Lung (tissue), 12 donors: ENCODE results near the gene MLYCD. TPM values are rescaled to one million over a fixed set of nuclear protein-coding genes. Genes with fewer than 3 reads are reported as not detected.

Source experiments
- ATAC-seq: fragments of 200-7000 bp; cut with Tn5 transposase; one replicate; pipeline ENCODE4 v1.9.1; 2020; ENCODE audit warnings: moderate number of reproducible peaks; ENCODE audit not compliant: insufficient read depth, low FRiP score
- DNase-seq, 3 donors: peaks; one replicate each; pipeline ENCODE4 v3.0.0-alpha.2; 2013 to 2017
- H3K27ac ChIP-seq, 2 donors: one replicate each; pipeline ENCODE4 v1.5.1; 2013; ENCODE audit warnings: mild to moderate bottlenecking in 2 of 2, moderate library complexity in 2 of 2, control low read depth in 1 of 2, inconsistent platforms in 1 of 2, low read depth in 1 of 2, low read length in 1 of 2
- H3K27me3 ChIP-seq, 3 donors: one replicate each; pipeline ENCODE4 v1.5.1; 2013; ENCODE audit warnings: low read length in 2 of 3; ENCODE audit not compliant: control insufficient read depth in 3 of 3, insufficient read depth in 3 of 3
- H3K36me3 ChIP-seq, 4 donors: one replicate each; pipeline ENCODE4 v1.5.1; 2013; ENCODE audit warnings: low read length in 4 of 4, mild to moderate bottlenecking in 1 of 4, moderate library complexity in 1 of 4; ENCODE audit not compliant: control insufficient read depth in 4 of 4, insufficient read depth in 4 of 4
- H3K4me1 ChIP-seq, 5 donors: one replicate each; pipeline ENCODE4 v1.5.1; 2013; ENCODE audit warnings: low read length in 5 of 5, mild to moderate bottlenecking in 2 of 5, moderate library complexity in 1 of 5; ENCODE audit not compliant: control insufficient read depth in 5 of 5, insufficient read depth in 5 of 5
- H3K4me3 ChIP-seq: one replicate; pipeline ENCODE4 v1.5.1; 2013; ENCODE audit warnings: mild to moderate bottlenecking, control low read depth, moderate library complexity
- H3K9ac ChIP-seq, 2 donors: one replicate each; pipeline ENCODE4 v1.5.1; 2013; ENCODE audit warnings: low read length in 2 of 2, control low read depth in 1 of 2; ENCODE audit not compliant: insufficient read depth in 1 of 2
- H3K9me3 ChIP-seq, 4 donors: one replicate each; pipeline ENCODE4 v1.5.1; 2013; ENCODE audit warnings: low read length in 3 of 4, mild to moderate bottlenecking in 1 of 4, moderate library complexity in 1 of 4; ENCODE audit not compliant: control insufficient read depth in 4 of 4, insufficient read depth in 3 of 4
- CTCF ChIP-seq: IDR thresholded peaks from 2 replicates; pipeline ENCODE4 v1.5.1; 2012; ENCODE audit warnings: mild to moderate bottlenecking; ENCODE audit errors: control extremely low read depth, extremely low read depth
- WGBS, 2 donors: extraction: QIAGEN DNeasy Blood & Tissue Kit; methylation state at CpG; one replicate each; pipeline ENCODE4 v1.1.7; 2013; 5-methylcytosine and 5-hydroxymethylcytosine counted together
- polyA plus RNA-seq, 2 donors: library from polyadenylated mRNA; stranded (reverse); fragments of 200-250 nt; gene quantifications; one replicate each; pipeline ENCODE4 v1.2.1, GENCODE V29; 2013
- total RNA-seq, 2 donors: library from RNA; depleted of rRNA in 1 of 2; stranded (reverse); fragments of >200 nt in 1 of 2; gene quantifications; one replicate each; pipeline ENCODE4 v1.2.1, GENCODE V29; 2014 to 2021
- donor health status: control.
- donor health status: control.
- donor health status: Bipolar disorder and iron deficiency.
- donor health status: healthy.
- donor health status: DM: yes; HTN: yes; CAD: no.

Gene MLYCD
- total and polyA plus RNA-seq, 4 donors, result 2.0 to 9.1 (median 4.8) TPM

GRCh38 chr16:83968891-83969649 lies 70.2 kb downstream of the MLYCD start:
- Histone ChIP-seq H3K9me3 (no peaks in the 10 kb centered on the region), H3K27me3 (peaks cover 0 to 15% (median 7%) of the 10 kb centered on the region in 3 donors), H3K4me1 (no peaks in the 10 kb centered on the region), H3K4me3 (no peak overlapping the region), H3K36me3 (peaks cover 0 to 12% (median 0%) of the 10 kb centered on the region in 4 donors), H3K27ac (no peak overlapping the region), H3K9ac (no peak overlapping the region)
- DNase-seq (no peak), ATAC-seq (no peak)
- TF ChIP-seq CTCF, result no peak
- WGBS, 2 donors, result 7 to 12% methylated on average over 27 to 45 of the region's 45 CpGs

GRCh38 chr16:83969771-83970429 lies 71.0 kb downstream of the MLYCD start:
- no peak for ATAC-seq
- WGBS, 2 donors, result 40 to 42% methylated on average over 18 of the region's 18 CpGs

GRCh38 chr16:83970430-83970815 lies 71.5 kb downstream of the MLYCD start:
- Histone ChIP-seq H3K4me3 (no peak overlapping the region), H3K27ac (no peak overlapping the region), H3K4me1 (no peaks in the 10 kb centered on the region), H3K9ac (no peak overlapping the region), H3K9me3 (no peaks in the 10 kb centered on the region), H3K36me3 (peaks cover 0 to 6% (median 0%) of the 10 kb centered on the region in 4 donors), H3K27me3 (peaks cover 0 to 15% (median 7%) of the 10 kb centered on the region in 3 donors)
- WGBS, 2 donors, result 74 to 83% methylated on average over 6 of the region's 6 CpGs
- TF ChIP-seq CTCF, result no peak
- DNase-seq, result no peak
- ATAC-seq, result no peak

More at GRCh38 chr16:83969771-83970429, 71.0 kb downstream of the MLYCD start:
- H3K4me3 ChIP-seq, result no peak overlapping the region
- H3K9me3 ChIP-seq, result no peaks in the 10 kb centered on the region
- H3K4me1 ChIP-seq, result no peaks in the 10 kb centered on the region
- TF ChIP-seq CTCF, result no peak
- H3K9ac ChIP-seq, result no peak overlapping the region
- DNase-seq, result no peak
- peaks cover 0 to 15% (median 7%) of the 10 kb centered on the region in 3 donors for H3K27me3 ChIP-seq
- peaks cover 0 to 11% (median 0%) of the 10 kb centered on the region in 4 donors for H3K36me3 ChIP-seq
- H3K27ac ChIP-seq, result no peak overlapping the region
